H1 (cell line): Measurements from ENCODE around the gene NFYA. TPM values are rescaled to one million over a fixed set of nuclear protein-coding genes. Genes with fewer than 3 reads are reported as not detected.

ENCODE experiments used
- CBX5 ChIP-seq: fragments of 300-800, 300-1000 bp; sonication (generic); IDR thresholded peaks from 2 replicates; pipeline ENCODE4 v1.7.1; 2016; ENCODE audit warnings: antibody characterized with exemption, low read length, low read depth
- CTBP2 ChIP-seq: IDR thresholded peaks from 2 replicates; pipeline ENCODE4 v1.7.0; 2011; ENCODE audit warnings: borderline replicate concordance, mild to moderate bottlenecking, moderate library complexity, mixed read lengths, low read length; ENCODE audit not compliant: insufficient read depth, insufficient read length
- EP300 ChIP-seq, 2 experiments: IDR thresholded peaks; 1 replicate in 1 of 2; 2 replicates in 1 of 2; pipeline ENCODE4 v1.6.1; 2011 to 2012; ENCODE audit warnings: low read depth in 2 of 2, low read length in 2 of 2, mild to moderate bottlenecking in 2 of 2, borderline replicate concordance in 1 of 2, inconsistent platforms in 1 of 2, moderate library complexity in 1 of 2
- RAD21 ChIP-seq, 2 experiments: IDR thresholded peaks in 1 of 2; conservative IDR thresholded peaks in 1 of 2; 2 replicates each; pipeline ENCODE4 v1.6.1; 2011; ENCODE audit warnings: low read depth in 2 of 2, low read length in 2 of 2, improper control_type of control experiment in 1 of 2, inconsistent platforms in 1 of 2, mild to moderate bottlenecking in 1 of 2, moderate library complexity in 1 of 2
- RNF2 ChIP-seq: fragments of 200-900, 300-1000 bp; sonication (generic); IDR thresholded peaks from 2 replicates; pipeline ENCODE4 v1.7.1; 2016; ENCODE audit warnings: borderline replicate concordance, low read depth, mild to moderate bottlenecking, antibody characterized with exemption, low read length; ENCODE audit not compliant: poor library complexity, severe bottlenecking; ENCODE audit errors: missing control alignments
- TAF1 ChIP-seq: IDR thresholded peaks from 2 replicates; pipeline ENCODE4 v1.6.1; 2011; ENCODE audit warnings: mild to moderate bottlenecking, low read depth, low read length
- TAF7 ChIP-seq: optimal IDR thresholded peaks from 2 replicates; pipeline ENCODE3; 2011; ENCODE audit warnings: low read depth, mild to moderate bottlenecking, inconsistent platforms, low read length, moderate library complexity, borderline replicate concordance
- ZNF274 ChIP-seq: IDR thresholded peaks from 2 replicates; pipeline ENCODE4 v1.7.0; 2012; ENCODE audit warnings: low read length, borderline replicate concordance; ENCODE audit errors: extremely low read depth
- polyA plus RNA-seq, 7 experiments: library from polyadenylated mRNA; depleted of rRNA in 3 of 7; stranded (reverse) in 5 of 7; unstranded in 2 of 7; fragments of >200 nt in 5 of 7; fragments of 200-250 nt in 2 of 7; gene quantifications; 1 replicate in 5 of 7; 2 replicates in 1 of 7; 4 replicates in 1 of 7; pipeline versions ENCODE4 v1.2.1 to v1.2.3, GENCODE V29; 2011 to 2013; ENCODE audit warnings: missing spikeins in 2 of 7, mixed read lengths in 2 of 7
- total RNA-seq: library from RNA; stranded (reverse); fragmentation: NEBNext Ultra II Directional; extraction: Animal tissue kit (Norgen Biotek cat#: 25700); gene quantifications from 2 replicates; pipeline ENCODE4 v1.2.1, GENCODE V29; 2021
- TF ChIP-seq, protein P1 (sequence below): fragments of 300-600 bp; sonication (generic); IDR thresholded peaks from 2 replicates; pipeline ENCODE4 v1.7.1; 2012; ENCODE audit warnings: low read length, moderate library complexity, mild to moderate bottlenecking, inconsistent platforms; ENCODE audit not compliant: insufficient replicate concordance

NFYA gene
- total and polyA plus RNA-seq, 2 of the 8 experiments (the other 6 are each of a cell fraction or from before 2014, with no cell fraction given) = 19.8 to 33.7 TPM

DNA sequence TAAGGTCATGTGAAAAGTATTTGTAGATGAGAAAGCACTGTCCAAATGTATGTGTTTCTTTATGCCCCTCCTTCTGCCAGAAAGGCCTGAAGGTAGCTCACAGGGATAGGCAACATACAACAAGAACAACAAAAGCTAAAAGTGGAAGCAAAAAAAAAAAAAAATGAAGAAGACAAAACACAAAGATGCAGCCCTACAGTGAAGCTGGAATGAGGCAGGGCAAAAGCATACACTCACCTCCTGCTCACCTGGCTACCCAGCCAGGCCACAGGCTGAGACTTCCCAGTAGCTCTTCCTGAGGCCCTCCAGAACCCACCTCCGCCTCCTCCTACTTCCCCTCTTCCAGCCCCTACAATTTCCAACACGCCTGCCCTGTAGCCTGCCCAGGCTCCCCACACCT, 36.2 kb upstream of the NFYA start (continued):
- TF ChIP-seq, protein P1, sequence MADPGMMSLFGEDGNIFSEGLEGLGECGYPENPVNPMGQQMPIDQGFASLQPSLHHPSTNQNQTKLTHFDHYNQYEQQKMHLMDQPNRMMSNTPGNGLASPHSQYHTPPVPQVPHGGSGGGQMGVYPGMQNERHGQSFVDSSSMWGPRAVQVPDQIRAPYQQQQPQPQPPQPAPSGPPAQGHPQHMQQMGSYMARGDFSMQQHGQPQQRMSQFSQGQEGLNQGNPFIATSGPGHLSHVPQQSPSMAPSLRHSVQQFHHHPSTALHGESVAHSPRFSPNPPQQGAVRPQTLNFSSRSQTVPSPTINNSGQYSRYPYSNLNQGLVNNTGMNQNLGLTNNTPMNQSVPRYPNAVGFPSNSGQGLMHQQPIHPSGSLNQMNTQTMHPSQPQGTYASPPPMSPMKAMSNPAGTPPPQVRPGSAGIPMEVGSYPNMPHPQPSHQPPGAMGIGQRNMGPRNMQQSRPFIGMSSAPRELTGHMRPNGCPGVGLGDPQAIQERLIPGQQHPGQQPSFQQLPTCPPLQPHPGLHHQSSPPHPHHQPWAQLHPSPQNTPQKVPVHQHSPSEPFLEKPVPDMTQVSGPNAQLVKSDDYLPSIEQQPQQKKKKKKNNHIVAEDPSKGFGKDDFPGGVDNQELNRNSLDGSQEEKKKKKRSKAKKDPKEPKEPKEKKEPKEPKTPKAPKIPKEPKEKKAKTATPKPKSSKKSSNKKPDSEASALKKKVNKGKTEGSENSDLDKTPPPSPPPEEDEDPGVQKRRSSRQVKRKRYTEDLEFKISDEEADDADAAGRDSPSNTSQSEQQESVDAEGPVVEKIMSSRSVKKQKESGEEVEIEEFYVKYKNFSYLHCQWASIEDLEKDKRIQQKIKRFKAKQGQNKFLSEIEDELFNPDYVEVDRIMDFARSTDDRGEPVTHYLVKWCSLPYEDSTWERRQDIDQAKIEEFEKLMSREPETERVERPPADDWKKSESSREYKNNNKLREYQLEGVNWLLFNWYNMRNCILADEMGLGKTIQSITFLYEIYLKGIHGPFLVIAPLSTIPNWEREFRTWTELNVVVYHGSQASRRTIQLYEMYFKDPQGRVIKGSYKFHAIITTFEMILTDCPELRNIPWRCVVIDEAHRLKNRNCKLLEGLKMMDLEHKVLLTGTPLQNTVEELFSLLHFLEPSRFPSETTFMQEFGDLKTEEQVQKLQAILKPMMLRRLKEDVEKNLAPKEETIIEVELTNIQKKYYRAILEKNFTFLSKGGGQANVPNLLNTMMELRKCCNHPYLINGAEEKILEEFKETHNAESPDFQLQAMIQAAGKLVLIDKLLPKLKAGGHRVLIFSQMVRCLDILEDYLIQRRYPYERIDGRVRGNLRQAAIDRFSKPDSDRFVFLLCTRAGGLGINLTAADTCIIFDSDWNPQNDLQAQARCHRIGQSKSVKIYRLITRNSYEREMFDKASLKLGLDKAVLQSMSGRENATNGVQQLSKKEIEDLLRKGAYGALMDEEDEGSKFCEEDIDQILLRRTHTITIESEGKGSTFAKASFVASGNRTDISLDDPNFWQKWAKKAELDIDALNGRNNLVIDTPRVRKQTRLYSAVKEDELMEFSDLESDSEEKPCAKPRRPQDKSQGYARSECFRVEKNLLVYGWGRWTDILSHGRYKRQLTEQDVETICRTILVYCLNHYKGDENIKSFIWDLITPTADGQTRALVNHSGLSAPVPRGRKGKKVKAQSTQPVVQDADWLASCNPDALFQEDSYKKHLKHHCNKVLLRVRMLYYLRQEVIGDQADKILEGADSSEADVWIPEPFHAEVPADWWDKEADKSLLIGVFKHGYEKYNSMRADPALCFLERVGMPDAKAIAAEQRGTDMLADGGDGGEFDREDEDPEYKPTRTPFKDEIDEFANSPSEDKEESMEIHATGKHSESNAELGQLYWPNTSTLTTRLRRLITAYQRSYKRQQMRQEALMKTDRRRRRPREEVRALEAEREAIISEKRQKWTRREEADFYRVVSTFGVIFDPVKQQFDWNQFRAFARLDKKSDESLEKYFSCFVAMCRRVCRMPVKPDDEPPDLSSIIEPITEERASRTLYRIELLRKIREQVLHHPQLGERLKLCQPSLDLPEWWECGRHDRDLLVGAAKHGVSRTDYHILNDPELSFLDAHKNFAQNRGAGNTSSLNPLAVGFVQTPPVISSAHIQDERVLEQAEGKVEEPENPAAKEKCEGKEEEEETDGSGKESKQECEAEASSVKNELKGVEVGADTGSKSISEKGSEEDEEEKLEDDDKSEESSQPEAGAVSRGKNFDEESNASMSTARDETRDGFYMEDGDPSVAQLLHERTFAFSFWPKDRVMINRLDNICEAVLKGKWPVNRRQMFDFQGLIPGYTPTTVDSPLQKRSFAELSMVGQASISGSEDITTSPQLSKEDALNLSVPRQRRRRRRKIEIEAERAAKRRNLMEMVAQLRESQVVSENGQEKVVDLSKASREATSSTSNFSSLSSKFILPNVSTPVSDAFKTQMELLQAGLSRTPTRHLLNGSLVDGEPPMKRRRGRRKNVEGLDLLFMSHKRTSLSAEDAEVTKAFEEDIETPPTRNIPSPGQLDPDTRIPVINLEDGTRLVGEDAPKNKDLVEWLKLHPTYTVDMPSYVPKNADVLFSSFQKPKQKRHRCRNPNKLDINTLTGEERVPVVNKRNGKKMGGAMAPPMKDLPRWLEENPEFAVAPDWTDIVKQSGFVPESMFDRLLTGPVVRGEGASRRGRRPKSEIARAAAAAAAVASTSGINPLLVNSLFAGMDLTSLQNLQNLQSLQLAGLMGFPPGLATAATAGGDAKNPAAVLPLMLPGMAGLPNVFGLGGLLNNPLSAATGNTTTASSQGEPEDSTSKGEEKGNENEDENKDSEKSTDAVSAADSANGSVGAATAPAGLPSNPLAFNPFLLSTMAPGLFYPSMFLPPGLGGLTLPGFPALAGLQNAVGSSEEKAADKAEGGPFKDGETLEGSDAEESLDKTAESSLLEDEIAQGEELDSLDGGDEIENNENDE = no peak
- TF ChIP-seq TAF1 (no peak), EP300 (IDR thresholded peaks at IDR 0.05; ENCODE audit: borderline replicate concordance in 1 of 2, low read depth in 2 of 2, low read length in 2 of 2) (no peak), TAF7 (no peak), RNF2 (no peak), RAD21 (IDR thresholded peaks at IDR 0.05 in 1 of 2, conservative IDR thresholded peaks at IDR 0.05 in 1 of 2; ENCODE audit: low read depth in 2 of 2, low read length in 2 of 2) (no peak), CBX5 (no peak), ZNF274 (no peak), CTBP2 (no peak)
